CD4-positive, alpha-beta T cell treated with Interleukin-17A for 4 hours (primary cell): Measurements from ENCODE around the gene TCERG1L.
"Not testable (repeated sequence)": the region's sequence is repeated elsewhere in the genome, so short reads cannot be mapped to it uniquely, and the experiment has no call there.

Experiments used
- DNase-seq: peaks from one replicate; pipeline ENCODE4 v3.0.0-alpha.2; 2020; ENCODE audit warnings: mixed read lengths

The TCERG1L gene

DNA sequence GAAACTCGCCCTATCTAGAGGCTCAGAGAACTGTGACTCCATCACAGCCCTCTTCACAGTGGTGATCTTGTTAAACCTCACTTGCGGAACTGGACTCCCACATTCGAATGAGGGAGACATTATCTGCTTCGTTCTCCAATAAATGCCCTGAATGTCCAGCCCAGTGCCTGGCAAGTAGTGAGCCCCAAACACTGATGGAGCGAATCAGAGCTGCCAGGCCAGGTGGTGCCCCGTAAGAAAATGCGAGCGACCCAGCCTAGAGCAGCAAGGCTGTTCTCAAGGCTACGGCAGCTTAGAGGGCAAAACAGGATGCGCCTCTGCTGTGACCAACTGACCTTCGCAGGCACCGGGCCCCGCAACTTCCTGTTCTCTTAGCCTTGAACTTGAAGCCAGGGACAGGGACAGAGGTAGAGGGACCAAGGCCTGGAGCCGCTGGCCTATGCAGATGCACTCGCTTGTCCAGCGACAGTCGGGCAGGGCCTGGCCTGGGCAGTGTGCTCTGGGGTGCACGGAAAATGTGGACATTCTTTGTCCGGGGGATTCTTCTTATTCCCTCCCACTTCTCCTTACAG, 217.6 kb downstream of the TCERG1L start:
- no peak for DNase-seq

DNA sequence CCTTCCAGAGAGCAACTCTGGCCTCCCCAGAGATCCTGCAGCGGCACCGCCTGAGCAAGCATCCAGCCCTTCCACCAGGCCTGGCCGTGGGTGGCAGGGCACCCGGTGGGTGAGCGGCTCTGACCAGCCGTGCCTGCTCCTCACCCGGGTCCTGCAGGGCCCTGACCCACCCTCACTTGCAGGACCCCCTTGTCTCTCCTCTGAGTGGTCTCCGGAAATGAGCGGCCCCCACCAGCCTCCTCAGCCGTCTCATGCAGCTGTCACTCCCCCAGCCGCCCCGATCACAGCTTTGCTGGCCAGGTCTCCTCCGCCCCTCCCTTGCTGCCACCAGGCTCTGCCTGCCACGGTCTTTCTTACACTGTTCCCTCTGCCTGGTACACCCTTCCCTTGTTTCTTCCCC, 218.2 kb downstream of the TCERG1L start:
- no peak for DNase-seq

DNA sequence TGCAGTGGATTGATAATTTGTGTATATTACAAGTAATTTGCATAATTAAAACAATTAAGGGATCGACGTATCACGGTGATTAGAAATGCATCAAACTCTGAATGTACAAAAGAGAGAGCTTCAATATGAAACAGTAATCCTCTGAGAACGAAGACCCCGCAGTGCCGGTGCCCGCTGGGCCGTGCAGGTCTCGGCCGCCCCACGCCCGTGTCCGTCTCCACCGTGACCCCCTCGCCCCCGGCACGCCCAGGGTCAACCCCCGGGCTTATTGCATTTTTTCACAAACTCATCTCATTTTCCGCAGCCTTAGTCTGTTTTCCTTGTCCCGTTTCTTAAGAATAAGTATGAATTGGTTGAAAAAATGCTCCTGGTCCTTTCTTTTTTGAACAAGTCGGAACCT, 218.6 kb downstream of the TCERG1L start:
- DNase-seq, result no peak

DNA sequence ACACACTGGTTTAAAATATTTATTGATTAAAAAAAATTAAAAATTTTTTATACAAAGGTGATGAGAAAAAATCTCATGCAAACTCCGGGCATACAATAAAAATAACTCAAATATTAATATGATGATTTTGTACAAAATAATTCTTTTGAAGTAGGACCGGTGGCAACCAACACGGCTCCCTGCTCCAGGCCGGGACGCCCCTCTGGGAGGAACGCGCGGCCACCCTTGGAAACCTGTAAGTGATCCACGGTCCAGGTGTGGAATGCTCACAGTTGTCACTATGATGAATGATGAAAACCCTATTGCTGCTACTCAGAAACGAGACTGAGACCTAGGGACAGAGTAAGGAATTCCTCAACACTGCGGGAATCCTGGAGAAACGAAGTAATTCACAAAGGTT, 219.1 kb downstream of the TCERG1L start:
- no peak for DNase-seq

DNA sequence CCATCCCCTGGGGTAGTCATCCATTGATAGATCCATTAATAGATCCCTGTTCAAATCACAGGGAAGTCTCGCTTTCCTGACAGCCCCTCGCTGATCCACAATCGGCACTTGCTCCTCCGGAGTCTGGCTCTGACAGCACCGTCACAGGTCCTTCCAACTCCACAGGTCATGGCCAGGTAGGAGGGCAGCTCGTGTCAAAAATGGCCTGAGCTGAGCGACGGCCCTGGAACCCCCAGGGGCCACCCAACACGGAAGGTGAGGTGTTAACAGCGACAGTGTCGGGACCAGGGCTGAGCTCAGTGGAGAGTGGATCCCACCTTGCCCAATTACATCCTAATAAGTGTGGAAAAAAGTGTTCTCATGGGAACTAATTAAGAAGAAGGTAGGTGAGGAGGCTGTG, 219.8 kb downstream of the TCERG1L start:
- no peak for DNase-seq

DNA sequence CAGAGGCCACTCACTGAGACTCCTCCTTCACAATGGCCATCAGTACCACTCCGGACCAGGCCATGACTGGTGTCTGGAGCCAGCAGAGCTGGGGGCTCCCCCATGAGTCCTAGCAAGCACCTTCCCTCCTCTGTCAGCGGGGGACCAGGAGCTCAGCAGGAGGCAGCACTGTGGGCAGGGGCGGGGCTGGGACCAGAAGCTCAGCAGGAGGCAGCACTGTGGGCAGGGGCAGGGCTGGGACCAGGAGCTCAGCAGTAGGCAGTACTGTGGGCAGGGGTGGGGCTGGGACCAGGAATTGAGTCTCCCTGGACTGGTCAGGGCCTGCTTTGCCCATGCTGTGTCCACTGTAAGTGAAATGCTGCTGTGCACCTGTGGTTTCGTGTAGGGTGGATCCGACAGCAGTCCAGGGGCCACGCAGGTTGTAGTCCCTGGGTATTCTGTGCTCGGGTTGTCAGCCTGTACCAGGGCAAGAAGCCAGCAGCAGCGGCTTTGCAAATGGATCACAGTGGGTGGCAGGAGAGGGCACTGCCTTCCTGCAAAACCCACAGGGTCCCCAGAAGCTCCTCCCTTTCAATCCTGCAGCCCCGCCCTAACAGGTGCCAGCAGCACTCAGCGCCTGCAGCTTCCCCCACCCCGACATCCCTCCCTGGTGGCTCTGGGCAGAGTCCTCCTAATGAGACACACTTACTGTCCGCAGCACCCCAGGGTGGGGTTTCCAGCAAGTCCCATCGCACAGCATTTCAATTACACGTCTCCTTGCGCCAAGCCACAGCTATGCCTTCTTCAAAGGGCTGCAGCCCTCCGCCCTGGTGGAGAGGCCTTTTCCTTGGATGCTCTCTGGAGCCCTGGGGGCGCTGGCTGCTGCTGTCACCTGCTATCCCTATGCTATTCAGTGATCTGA, 220.5 kb downstream of the TCERG1L start:
- DNase-seq, result peak; percentile 32

DNA sequence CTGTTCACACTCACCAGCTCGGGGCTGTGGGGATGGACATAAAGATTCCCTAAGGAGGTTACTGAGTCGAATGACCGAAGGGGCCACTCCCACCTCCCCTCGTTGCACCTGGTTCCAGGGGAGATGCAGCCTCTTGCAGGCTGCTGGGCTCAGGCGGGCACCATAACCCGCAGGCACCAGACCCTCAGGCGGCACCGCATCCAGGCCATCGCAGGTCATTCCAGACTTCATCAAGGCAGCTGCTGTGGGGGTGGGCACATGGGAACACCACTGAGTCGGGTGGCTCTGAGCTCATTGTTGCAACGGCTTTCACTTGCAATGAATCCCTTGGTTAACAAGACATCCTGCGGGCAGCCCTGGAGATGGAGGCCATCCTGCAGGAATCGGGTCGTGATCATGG, 221.7 kb downstream of the TCERG1L start:
- no peak for DNase-seq

DNA sequence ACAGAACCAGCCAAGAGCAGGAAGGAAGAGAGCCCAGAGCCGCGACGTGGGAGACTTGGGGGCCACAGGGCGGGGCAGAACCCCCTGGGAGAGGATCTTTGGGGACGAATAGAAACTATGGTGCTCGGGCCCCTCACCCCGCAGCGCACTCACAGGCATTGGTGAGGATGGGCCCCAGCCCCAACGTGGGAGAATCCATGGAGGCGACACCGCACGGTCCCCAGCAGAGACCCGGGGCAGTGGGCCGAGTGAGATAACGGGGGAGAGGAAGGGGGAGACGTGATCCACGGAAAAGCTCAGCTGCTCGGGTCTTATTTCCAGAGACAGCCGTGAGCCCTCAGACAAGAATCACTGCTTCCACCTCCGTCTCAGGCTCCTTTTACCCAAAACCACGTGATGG, 222.4 kb downstream of the TCERG1L start:
- no peak for DNase-seq

DNA sequence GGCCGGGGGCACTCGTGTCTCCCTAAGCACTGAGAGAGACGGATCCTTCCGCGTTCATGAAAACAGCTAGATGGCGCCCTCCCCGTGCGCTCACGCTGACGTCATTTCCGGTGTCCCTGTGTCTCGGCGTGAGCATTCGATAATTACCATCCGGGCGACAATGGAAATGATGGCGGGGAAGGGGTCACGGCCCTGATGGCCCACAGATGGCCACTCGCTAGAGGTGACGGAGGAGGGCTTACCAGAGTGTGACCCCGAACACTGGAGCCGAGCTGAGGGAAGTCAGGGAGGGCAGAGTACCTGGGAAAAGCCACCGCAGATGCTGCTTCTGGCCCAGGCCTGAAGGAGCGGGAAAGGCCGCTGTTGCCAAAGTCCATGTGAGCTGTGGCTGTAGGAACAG, 222.9 kb downstream of the TCERG1L start:
- DNase-seq, result no peak

DNA sequence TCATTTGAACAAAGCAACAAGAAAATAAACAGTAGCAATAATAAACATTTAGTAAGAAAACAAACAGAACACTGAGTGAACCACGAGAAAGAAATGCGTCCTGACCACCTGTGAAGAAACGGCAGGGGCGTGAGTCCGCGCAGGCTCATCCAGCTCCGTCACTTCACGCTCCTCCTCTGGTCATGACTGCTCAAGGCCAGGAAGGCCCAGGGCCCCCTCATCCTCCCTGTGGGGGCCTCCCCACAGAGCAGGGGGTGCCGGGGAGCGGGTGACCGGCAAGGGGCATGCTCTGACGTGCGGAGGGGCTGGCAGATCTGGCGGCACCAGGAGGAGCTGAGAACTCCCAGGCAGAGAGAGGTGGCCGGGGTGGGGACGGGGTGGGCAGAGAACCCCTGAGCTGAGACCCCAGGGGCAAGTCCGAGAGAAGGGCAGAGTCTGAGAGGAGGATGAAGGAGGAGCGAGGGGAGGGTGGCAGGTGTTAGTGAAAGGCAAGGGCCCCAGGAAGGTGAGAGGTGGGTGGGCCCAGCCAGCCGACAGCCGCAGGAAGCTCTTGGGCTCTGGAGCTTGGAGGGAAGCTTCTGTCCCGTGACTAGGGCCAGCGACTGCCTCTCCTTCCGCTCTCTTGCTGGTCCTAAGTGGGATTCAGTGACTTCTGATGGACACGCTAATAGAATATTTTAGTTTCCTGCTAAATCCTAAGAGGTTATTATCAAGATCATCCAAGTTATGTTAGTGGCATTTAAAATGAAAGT, 223.9 kb downstream of the TCERG1L start:
- no peak for DNase-seq

DNA sequence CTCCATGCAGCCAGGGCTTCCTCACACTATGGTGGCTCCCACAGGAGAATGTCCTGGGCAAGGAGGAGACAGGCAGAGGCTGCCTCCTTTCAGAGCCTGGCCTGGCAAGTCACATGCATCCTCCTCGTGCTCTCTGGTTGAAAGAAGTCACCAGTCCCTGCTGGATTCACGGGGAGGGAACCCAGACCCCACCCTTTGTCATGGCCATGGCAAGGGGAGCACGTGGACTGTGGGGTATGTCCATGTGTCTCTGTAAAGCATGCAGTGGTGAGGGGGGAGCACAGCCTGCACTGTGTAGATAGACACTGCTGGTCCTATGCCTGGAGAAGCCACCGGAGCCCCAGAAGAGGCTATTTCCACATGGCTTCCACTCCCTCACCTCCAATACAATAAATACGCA, 225.0 kb downstream of the TCERG1L start:
- DNase-seq, result no peak

DNA sequence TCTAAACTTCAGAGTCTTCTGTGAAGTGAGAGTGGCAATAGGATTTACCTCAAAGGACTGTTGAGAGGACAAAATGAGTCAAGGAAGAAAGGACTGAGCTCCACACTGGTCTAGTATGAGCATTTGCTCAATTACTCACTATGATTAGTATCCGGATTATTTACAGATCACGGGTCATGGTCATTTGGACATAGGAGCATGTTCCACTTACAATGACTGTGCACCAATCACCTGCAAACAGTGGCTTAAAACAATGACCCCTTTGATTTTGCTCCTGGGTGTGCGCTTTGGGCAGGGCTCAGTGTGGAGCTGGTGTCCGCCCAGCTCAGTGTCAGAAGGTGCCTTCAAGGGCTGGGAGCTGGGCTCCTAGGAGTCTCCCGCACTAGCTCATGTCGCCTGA, 225.4 kb downstream of the TCERG1L start:
- no peak for DNase-seq

DNA sequence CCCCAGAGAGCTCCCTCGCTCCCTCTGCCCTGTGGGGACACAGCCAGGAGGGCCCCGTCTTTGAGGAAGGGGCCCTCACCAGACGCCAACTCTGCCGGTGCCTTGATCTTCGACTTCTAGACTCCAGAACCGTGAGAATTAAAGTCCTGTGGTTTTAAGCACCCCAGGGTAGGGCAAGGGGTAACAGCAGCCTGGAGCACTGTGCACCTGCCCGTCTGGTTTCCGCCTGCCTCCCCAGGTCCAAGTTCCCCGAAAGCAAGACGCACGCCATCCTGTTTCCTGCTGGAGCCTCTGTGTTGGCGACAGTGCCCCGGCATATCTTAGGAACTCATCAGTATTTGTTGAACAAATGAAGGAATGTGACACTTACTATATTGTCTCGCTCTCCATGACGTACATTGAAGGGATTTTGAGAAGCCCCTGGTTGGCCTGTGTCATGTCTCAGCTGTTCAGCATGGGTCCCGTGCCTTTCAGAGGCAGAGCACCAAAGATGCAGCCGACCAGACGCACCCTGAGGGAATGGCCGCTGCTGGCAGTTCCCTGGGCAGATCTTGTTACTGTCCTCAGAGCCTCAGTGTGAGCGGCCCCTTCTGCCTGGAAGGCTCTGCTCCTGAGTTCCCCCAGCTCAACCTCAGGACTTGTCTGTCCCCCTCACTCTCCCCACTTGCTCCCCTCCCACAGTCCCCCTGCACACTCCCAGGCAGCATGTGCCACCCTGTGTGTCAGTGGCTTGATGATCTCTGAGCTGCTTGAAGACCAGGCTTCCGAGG, 226.2 kb downstream of the TCERG1L start:
- peak; percentile 35 for DNase-seq

DNA sequence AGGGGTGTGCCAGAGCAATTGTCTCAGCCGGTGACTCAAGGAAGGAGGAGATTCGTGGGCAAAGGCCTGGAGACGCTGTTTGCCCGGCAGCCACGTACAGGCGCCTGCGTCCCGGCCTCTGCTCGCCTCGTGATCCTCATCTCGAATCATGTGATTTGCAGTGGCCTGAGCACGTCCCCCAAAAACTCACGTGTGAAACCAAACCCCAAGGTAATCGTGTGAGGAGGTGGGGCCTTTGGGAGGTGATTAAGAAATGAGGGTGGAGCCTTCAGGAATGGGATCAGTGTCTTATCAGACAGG, 226.8 kb downstream of the TCERG1L start:
- no peak for DNase-seq

DNA sequence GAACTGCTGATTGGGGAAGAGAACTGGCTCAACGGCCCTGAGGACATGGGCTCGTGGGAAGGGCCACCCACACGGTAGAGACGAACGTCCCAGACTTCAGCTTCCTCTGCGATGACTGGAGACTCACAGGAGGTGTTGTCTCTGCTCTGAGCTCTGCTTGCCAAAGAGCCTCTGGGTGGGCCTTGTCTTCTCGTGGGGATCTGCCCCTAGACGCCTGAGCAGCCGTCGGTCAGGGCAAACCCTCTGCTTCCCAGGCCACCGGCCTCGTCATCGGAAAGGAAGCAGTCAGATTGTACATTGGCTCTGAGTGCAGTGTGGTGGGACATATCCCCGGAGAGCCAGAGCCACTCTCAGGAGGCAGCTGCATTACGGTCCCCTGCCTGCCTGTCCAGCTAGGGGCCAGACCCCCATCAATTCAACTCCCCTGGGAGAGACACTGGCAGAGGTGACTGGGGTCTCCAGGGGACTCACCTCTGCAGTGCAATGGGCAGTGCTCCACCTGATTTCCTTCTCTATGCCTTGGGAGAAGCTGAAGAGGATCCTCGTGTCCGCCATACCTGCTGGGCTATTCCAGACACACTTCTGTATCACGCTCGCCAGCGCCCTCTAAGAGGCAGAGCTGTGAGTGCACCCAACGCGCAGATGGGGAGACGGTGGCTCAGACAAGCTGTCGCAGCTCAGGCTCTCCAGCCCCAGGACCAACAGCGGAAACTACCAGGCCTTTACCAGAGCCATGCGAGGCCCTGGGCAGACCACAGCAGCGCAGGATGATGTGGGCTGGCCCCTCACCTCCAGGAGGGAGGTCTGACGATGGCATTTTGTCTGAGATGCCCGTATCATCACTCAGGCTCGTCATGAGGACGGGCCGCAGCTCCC, 227.4 kb downstream of the TCERG1L start:
- DNase-seq, result no peak

DNA sequence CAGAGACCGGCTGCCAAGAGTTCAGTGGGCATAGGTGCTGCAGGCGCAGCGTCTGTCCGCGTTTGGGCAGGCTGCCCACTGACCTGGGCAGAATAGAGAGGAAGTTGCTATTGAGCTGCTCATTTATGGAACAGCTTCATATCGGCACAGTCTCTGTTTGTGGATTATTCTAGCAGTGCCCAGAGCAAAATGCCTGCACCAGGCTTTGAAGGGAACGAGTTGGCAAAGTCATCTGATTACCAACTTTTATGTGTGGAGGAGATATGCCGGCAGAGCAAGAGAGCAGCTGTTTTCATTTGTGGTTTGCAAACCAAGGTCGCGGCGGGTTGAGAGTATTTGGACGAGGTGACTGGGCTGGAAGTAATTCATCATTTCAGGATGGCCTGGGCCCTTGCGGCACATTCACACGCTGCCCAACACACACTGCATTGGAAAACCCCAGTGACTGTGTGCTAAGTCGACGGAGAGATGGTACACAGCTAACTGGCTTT, 228.5 kb downstream of the TCERG1L start:
- DNase-seq, result no peak

DNA sequence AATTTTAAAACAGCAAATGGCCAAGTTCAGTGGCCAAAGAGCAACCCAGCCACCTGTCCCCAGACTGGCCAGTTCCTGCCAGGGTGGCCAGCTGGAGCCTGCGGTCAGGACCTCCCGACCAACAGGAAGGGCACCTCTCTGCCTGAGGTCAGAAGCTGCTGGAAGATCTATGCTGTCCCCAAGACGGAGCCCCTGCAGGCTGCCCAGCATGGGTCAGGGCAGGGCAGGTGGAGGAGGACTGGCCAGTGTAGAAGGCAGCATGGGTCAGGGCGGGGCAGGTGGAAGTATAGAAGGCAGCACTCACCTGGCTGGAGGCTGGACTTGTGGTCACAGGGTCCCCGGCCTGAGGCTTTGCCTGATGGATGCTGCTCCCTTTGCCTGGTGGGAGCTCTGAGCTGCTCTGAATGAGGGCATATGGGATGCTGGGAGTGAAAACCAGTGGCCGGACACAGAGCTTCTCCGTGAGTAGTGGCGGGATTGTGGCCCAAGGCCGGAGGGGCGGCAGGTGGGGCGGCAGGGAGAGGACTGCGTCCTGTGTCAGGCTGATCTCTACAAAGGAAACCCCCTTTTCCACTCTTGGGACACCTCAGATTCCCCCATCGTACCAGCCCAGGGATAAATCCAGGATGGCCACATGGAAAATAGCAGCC, 229.2 kb downstream of the TCERG1L start:
- no peak for DNase-seq

DNA sequence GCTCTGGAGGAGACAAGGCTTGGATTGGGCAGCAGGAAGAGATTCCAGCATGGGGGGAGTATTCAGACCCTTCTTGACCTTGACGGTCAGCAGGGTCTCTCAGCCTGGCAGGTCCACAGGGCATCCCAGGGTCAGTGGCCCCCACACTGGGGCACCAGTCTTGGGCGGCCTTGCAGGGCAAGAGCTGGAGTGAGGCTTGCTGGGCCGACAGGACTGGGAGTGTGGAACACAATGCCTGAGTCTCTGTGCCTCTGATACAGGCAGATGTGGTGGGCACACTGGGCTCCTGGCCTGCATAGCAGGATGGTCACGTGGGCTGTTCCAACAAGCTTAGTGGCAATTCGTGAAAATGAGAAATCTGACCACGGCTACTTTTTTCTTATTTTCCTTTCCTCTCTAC, 229.7 kb downstream of the TCERG1L start:
- DNase-seq, result no peak

DNA sequence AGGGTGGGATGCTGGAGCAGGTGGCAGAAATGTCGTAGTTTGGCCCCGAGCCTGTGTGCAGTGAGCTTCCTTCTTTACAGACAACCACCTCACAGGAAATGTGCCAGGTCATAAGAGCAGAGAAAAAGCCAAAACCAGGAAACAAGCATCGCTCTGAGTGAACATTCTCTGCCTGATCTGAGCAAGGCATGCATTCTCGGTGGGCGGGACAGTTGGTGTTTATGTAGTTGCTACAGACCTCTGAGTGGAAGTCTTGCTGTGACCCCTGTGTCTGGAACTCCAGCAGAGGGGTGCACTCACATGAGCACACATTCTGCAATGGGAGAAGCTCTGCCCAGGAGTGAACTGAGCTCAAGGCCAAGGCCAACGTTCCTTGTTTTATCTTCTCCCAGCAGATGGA, 230.1 kb downstream of the TCERG1L start:
- DNase-seq, result peak; percentile 49

DNA sequence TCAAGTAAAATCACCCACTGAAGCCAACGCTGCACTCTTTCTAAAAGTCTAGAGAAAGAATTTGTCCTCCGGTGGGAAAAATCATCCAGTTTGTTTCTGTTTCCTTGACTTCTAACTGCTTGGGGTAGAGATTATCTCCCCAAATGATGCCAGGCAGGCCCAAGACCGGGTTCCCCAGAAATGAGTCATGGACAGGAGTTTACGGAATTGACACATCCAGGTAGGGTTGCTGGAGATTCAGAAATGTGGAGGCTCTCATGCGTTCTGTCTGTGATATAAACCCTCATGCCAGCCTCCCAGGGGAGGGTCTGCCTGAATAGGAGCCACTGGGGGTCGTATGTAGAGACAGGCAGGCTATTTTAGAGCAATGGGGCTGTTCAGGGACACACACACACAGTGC, 230.9 kb downstream of the TCERG1L start:
- DNase-seq, result no peak

DNA sequence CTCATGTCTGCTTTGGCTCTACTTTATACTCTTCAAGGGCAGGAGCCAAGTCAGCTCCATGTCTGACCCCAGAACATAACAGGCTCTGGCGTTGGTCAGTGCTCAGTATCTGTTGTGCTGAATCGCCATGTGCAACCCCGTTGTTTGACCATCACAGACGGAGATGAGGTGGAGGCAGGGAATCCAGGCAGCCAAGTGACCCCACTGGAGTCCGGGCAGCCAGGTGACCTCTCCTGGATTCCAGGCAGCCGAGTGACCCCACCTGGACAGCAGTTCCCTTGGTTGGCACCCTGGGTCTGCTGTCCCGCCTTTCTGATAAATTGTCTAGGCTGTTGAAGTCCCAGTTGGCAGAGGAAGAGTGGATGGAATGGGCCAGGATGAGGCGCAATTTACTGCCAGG, 232.2 kb downstream of the TCERG1L start:
- DNase-seq, result no peak

DNA sequence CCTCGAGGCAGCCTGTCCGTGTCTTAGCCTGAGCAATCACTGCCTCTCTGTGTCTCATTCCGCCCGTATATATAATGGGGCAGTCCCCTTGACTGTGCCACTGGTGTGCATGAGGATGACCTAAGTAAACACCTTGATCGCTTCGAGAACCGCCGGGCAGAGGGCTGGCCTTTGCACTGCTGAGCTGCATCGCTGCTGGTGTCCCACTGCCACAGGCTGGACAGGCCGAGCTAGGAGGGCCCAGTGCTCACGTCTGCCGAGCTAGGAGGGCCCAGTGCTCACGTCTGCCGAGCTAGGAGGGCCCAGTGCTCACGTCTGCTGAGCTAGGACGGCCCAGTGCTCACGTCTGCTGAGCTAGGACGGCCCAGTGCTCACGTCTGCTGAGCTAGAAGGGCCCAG, 232.6 kb downstream of the TCERG1L start:
- not testable (repeated sequence) for DNase-seq
